T-helper 2 cell treated with Interferon-gamma antibody and Interleukin-4, amounts not matched to agents 5 μg/mL and 100 μg/mL, for 36 hours (primary cell): ENCODE results near the gene C16orf78.
"Not testable (repeated sequence)": the region's sequence is repeated elsewhere in the genome, so short reads cannot be mapped to it uniquely, and the experiment has no call there.

Source experiments
- DNase-seq: peaks from one replicate; pipeline ENCODE4 v3.0.0; 2021; ENCODE audit warnings: low spot score
- H3K27ac Mint-ChIP-seq: one replicate; pipeline ENCODE4 v1.8.0; 2021; ENCODE audit warnings: mild to moderate bottlenecking, mixed read lengths
- H3K27me3 Mint-ChIP-seq: one replicate; pipeline ENCODE4 v1.8.0; 2021; ENCODE audit warnings: low read depth, mixed read lengths
- H3K36me3 Mint-ChIP-seq: one replicate; pipeline ENCODE4 v1.8.0; 2021; ENCODE audit warnings: low read depth, mixed read lengths
- H3K4me1 Mint-ChIP-seq: one replicate; pipeline ENCODE4 v1.8.0; 2021; ENCODE audit warnings: low read depth, mixed read lengths
- H3K4me3 Mint-ChIP-seq: one replicate; pipeline ENCODE4 v1.8.0; 2022; ENCODE audit warnings: mild to moderate bottlenecking, moderate library complexity, mixed read lengths
- H3K9me3 Mint-ChIP-seq: one replicate; pipeline ENCODE4 v1.8.0; 2021; ENCODE audit warnings: mixed read lengths

Gene C16orf78

GRCh38 chr16:49354991-49355390 lies 18.6 kb upstream of the C16orf78 start:
- no peaks in the 10 kb centered on the region for H3K9me3 Mint-ChIP-seq

GRCh38 chr16:49355933-49356665 lies 17.5 kb upstream of the C16orf78 start:
- H3K4me1 Mint-ChIP-seq: no peaks in the 10 kb centered on the region
- no peak overlapping the region for H3K4me3 Mint-ChIP-seq
- H3K27me3 Mint-ChIP-seq: no peaks in the 10 kb centered on the region
- H3K36me3 Mint-ChIP-seq: no peaks in the 10 kb centered on the region
- no peaks in the 10 kb centered on the region for H3K9me3 Mint-ChIP-seq
- no peak overlapping the region for H3K27ac Mint-ChIP-seq
- no peak for DNase-seq

More at GRCh38 chr16:49354991-49355390, 18.6 kb upstream of the C16orf78 start:
- H3K36me3 Mint-ChIP-seq: no peaks in the 10 kb centered on the region
- H3K4me1 Mint-ChIP-seq: no peaks in the 10 kb centered on the region
- H3K27ac Mint-ChIP-seq: no peak overlapping the region
- DNase-seq: no peak
- no peaks in the 10 kb centered on the region for H3K27me3 Mint-ChIP-seq
- H3K4me3 Mint-ChIP-seq: no peak overlapping the region

- no peaks in the 10 kb centered on the region for H3K4me1 Mint-ChIP-seq
- no peak overlapping the region for H3K27ac Mint-ChIP-seq
- H3K36me3 Mint-ChIP-seq: no peaks in the 10 kb centered on the region
- H3K27me3 Mint-ChIP-seq: no peaks in the 10 kb centered on the region
- no peak for DNase-seq
- H3K4me3 Mint-ChIP-seq: no peak overlapping the region
- H3K9me3 Mint-ChIP-seq: no peaks in the 10 kb centered on the region
Observed at GRCh38 chr16:49356728-49357488, 16.7 kb upstream of the C16orf78 start.

GRCh38 chr16:49359591-49359990 lies 14.0 kb upstream of the C16orf78 start:
- Mint-ChIP-seq H3K27me3 (no peaks in the 10 kb centered on the region), H3K9me3 (no peaks in the 10 kb centered on the region), H3K36me3 (no peaks in the 10 kb centered on the region), H3K4me3 (no peak overlapping the region), H3K4me1 (no peaks in the 10 kb centered on the region), H3K27ac (no peak overlapping the region)
- no peak for DNase-seq

GRCh38 chr16:49361731-49362130 lies 11.9 kb upstream of the C16orf78 start:
- not testable (repeated sequence) for DNase-seq, H3K36me3 Mint-ChIP-seq, H3K9me3 Mint-ChIP-seq, H3K27ac Mint-ChIP-seq, H3K4me1 Mint-ChIP-seq, H3K27me3 Mint-ChIP-seq, H3K4me3 Mint-ChIP-seq

- Mint-ChIP-seq H3K27ac (no peak overlapping the region), H3K4me1 (no peaks in the 10 kb centered on the region), H3K36me3 (no peaks in the 10 kb centered on the region), H3K9me3 (no peaks in the 10 kb centered on the region), H3K27me3 (no peaks in the 10 kb centered on the region), H3K4me3 (no peak overlapping the region)
- DNase-seq: no peak
Observed at GRCh38 chr16:49362230-49362629, 11.4 kb upstream of the C16orf78 start.

- DNase-seq: no peak
- H3K27ac Mint-ChIP-seq: no peak overlapping the region
- no peaks in the 10 kb centered on the region for H3K9me3 Mint-ChIP-seq
- H3K36me3 Mint-ChIP-seq: no peaks in the 10 kb centered on the region
- no peaks in the 10 kb centered on the region for H3K27me3 Mint-ChIP-seq
- H3K4me3 Mint-ChIP-seq: no peak overlapping the region
- no peaks in the 10 kb centered on the region for H3K4me1 Mint-ChIP-seq
Observed at GRCh38 chr16:49365711-49366509, 7.7 kb upstream of the C16orf78 start.

GRCh38 chr16:49366669-49367068 lies 6.9 kb upstream of the C16orf78 start:
- no peak for DNase-seq
- Mint-ChIP-seq H3K9me3 (no peaks in the 10 kb centered on the region), H3K27me3 (no peaks in the 10 kb centered on the region), H3K4me3 (no peak overlapping the region), H3K27ac (no peak overlapping the region), H3K36me3 (no peaks in the 10 kb centered on the region), H3K4me1 (no peaks in the 10 kb centered on the region)

- no peaks in the 10 kb centered on the region for H3K27me3 Mint-ChIP-seq
- no peak for DNase-seq
- no peaks in the 10 kb centered on the region for H3K9me3 Mint-ChIP-seq
- no peaks in the 10 kb centered on the region for H3K4me1 Mint-ChIP-seq
- H3K36me3 Mint-ChIP-seq: no peaks in the 10 kb centered on the region
- H3K27ac Mint-ChIP-seq: no peak overlapping the region
- H3K4me3 Mint-ChIP-seq: no peak overlapping the region
Observed at GRCh38 chr16:49369651-49370611, 3.7 kb upstream of the C16orf78 start.

- no peak overlapping the region for H3K27ac Mint-ChIP-seq
- H3K27me3 Mint-ChIP-seq: no peaks in the 10 kb centered on the region
- no peak for DNase-seq
- H3K9me3 Mint-ChIP-seq: no peaks in the 10 kb centered on the region
- no peaks in the 10 kb centered on the region for H3K36me3 Mint-ChIP-seq
- H3K4me1 Mint-ChIP-seq: no peaks in the 10 kb centered on the region
- H3K4me3 Mint-ChIP-seq: no peak overlapping the region
Observed at GRCh38 chr16:49376206-49376605, 2.6 kb downstream of the C16orf78 start.

- Mint-ChIP-seq H3K9me3 (no peaks in the 10 kb centered on the region), H3K27me3 (no peaks in the 10 kb centered on the region), H3K4me1 (no peaks in the 10 kb centered on the region), H3K27ac (no peak overlapping the region), H3K36me3 (no peaks in the 10 kb centered on the region), H3K4me3 (no peak overlapping the region)
- DNase-seq: no peak
Observed at GRCh38 chr16:49377196-49377755, 3.7 kb downstream of the C16orf78 start.

GRCh38 chr16:49378238-49378637 lies 4.6 kb downstream of the C16orf78 start:
- Mint-ChIP-seq H3K27ac (no peak overlapping the region), H3K27me3 (no peaks in the 10 kb centered on the region), H3K4me3 (no peak overlapping the region), H3K4me1 (no peaks in the 10 kb centered on the region), H3K9me3 (peaks cover 4% of the 10 kb centered on the region), H3K36me3 (no peaks in the 10 kb centered on the region)
- no peak for DNase-seq

GRCh38 chr16:49378816-49379215 lies 5.2 kb downstream of the C16orf78 start:
- no peak for DNase-seq
- Mint-ChIP-seq H3K4me3 (no peak overlapping the region), H3K27me3 (no peaks in the 10 kb centered on the region), H3K36me3 (no peaks in the 10 kb centered on the region), H3K4me1 (no peaks in the 10 kb centered on the region), H3K27ac (no peak overlapping the region), H3K9me3 (peaks cover 4% of the 10 kb centered on the region)
